DOHH2 (cell line): ENCODE measurements around the gene CD151.

Source experiments
- CTCF ChIP-seq: fragments of 200-600 bp; sonication (generic); IDR thresholded peaks from one replicate; pipeline ENCODE4 v1.5.1; 2014; ENCODE audit warnings: antibody characterized with exemption, mild to moderate bottlenecking, low read depth, low read length; ENCODE audit not compliant: poor library complexity, severe bottlenecking
- EZH2phosphoT487 ChIP-seq: fragments of 200-600 bp; sonication (generic); IDR thresholded peaks from 2 replicates; pipeline ENCODE4 v1.6.1; 2017; ENCODE audit warnings: borderline replicate concordance, mild to moderate bottlenecking, antibody characterized with exemption, low read length, moderate library complexity, mixed read lengths

- no peak for TF ChIP-seq CTCF
- TF ChIP-seq EZH2phosphoT487: no peak
These were observed 46.3 kb upstream of the CD151 start for GRCh38 chr11:786235-787083.
